PFSK-1 (cell line): ENCODE data around the gene PON1.

Source experiments
- FOXP2 ChIP-seq: optimal IDR thresholded peaks from 2 replicates; pipeline ENCODE3; 2011; ENCODE audit warnings: borderline replicate concordance, control low read depth, inconsistent platforms; ENCODE audit not compliant: insufficient read depth; ENCODE audit errors: extremely low read length, extremely low read depth
- POLR2AphosphoS5 ChIP-seq: IDR thresholded peaks from 2 replicates; pipeline ENCODE4 v1.6.1; 2012; ENCODE audit warnings: low read depth, mild to moderate bottlenecking, control low read depth, low read length, moderate library complexity
- SIN3A ChIP-seq: IDR thresholded peaks from 2 replicates; pipeline ENCODE4 v1.6.1; 2012; ENCODE audit warnings: mild to moderate bottlenecking, low read length, moderate library complexity, borderline replicate concordance; ENCODE audit not compliant: insufficient read depth
- TAF1 ChIP-seq: IDR thresholded peaks from 2 replicates; pipeline ENCODE4 v1.6.1; 2012; ENCODE audit warnings: low read length, control low read depth, borderline replicate concordance; ENCODE audit not compliant: insufficient read depth
- TF ChIP-seq, protein P1 (sequence below), 2 experiments: IDR thresholded peaks; 2 replicates each; pipeline versions ENCODE4 v1.6.1 to v1.8.0; 2011 to 2012; ENCODE audit warnings: low read depth in 2 of 2, low read length in 2 of 2, control low read depth in 1 of 2, inconsistent platforms in 1 of 2, mild to moderate bottlenecking in 1 of 2, moderate library complexity in 1 of 2; ENCODE audit not compliant: insufficient read depth in 1 of 2

The PON1 gene

DNA sequence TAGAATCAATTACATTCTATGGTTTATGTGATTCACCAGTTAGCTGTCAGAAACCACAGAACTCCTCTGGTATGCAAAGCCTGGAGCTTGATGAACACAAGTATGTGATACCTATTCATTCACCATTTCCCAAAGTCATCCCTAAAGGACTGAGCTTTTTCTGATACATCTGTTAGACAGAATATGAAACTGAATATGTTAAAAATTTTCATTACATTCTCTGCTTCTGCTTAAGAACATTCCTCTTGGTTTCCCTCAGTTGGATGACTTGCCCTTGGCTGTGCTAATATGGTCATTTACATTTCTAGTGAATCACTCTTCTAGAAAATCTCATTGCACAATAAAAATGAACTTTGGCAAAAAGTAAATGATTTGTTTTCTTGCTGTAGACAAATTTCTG is 10.8 kb upstream of the PON1 start:
- TF ChIP-seq FOXP2: no peak
- TF ChIP-seq TAF1: no peak
- no peak for TF ChIP-seq POLR2AphosphoS5
- no peak for TF ChIP-seq SIN3A
- TF ChIP-seq, protein P1, sequence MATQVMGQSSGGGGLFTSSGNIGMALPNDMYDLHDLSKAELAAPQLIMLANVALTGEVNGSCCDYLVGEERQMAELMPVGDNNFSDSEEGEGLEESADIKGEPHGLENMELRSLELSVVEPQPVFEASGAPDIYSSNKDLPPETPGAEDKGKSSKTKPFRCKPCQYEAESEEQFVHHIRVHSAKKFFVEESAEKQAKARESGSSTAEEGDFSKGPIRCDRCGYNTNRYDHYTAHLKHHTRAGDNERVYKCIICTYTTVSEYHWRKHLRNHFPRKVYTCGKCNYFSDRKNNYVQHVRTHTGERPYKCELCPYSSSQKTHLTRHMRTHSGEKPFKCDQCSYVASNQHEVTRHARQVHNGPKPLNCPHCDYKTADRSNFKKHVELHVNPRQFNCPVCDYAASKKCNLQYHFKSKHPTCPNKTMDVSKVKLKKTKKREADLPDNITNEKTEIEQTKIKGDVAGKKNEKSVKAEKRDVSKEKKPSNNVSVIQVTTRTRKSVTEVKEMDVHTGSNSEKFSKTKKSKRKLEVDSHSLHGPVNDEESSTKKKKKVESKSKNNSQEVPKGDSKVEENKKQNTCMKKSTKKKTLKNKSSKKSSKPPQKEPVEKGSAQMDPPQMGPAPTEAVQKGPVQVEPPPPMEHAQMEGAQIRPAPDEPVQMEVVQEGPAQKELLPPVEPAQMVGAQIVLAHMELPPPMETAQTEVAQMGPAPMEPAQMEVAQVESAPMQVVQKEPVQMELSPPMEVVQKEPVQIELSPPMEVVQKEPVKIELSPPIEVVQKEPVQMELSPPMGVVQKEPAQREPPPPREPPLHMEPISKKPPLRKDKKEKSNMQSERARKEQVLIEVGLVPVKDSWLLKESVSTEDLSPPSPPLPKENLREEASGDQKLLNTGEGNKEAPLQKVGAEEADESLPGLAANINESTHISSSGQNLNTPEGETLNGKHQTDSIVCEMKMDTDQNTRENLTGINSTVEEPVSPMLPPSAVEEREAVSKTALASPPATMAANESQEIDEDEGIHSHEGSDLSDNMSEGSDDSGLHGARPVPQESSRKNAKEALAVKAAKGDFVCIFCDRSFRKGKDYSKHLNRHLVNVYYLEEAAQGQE (IDR thresholded peaks at IDR 0.05; ENCODE audit: insufficient read depth in 1 of 2, low read depth in 2 of 2, low read length in 2 of 2): no peak

DNA sequence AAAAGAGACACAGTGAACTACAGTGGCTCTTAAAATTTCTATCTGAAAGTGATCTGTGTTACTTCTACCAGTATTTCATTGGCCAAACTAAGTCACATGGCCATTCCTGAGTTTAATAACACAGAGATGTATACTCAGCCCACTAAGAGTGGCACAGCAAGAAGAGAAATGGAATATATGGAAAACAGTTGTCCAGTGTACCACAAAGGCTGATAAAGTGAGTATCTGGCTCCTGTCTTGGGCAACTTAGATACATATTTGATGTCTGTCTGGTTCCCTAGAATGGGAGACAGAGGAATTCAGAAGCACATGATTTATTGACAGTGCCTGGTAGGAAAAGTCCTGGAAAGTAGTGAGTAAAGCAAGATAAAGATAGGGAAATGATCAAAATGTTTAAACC is 10.1 kb upstream of the PON1 start:
- no peak for TF ChIP-seq FOXP2
- TF ChIP-seq, protein P1 (IDR thresholded peaks at IDR 0.05; ENCODE audit: insufficient read depth in 1 of 2, low read depth in 2 of 2, low read length in 2 of 2): no peak
- TF ChIP-seq POLR2AphosphoS5: no peak
- TF ChIP-seq TAF1: no peak
- TF ChIP-seq SIN3A: no peak

DNA sequence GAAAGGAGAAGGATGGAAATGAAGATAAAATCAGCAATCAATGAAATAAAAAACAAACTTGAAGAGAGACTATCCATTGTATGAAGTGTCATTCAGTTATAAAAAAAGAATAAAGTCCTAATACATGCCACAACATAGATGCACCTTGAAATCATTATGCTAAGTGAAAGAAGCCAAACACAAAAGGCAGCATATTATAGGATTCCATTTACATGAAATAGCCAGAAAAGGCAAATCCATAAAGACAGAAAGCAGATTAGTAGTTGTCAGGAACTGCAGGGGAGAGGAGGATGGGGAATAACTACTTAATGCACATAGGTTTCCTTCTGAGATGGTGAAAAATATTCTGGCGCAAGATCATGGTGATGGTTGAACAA is 6.6 kb upstream of the PON1 start:
- no peak for TF ChIP-seq SIN3A
- TF ChIP-seq, protein P1 (IDR thresholded peaks at IDR 0.05; ENCODE audit: insufficient read depth in 1 of 2, low read depth in 2 of 2, low read length in 2 of 2): no peak
- TF ChIP-seq POLR2AphosphoS5: no peak

DNA sequence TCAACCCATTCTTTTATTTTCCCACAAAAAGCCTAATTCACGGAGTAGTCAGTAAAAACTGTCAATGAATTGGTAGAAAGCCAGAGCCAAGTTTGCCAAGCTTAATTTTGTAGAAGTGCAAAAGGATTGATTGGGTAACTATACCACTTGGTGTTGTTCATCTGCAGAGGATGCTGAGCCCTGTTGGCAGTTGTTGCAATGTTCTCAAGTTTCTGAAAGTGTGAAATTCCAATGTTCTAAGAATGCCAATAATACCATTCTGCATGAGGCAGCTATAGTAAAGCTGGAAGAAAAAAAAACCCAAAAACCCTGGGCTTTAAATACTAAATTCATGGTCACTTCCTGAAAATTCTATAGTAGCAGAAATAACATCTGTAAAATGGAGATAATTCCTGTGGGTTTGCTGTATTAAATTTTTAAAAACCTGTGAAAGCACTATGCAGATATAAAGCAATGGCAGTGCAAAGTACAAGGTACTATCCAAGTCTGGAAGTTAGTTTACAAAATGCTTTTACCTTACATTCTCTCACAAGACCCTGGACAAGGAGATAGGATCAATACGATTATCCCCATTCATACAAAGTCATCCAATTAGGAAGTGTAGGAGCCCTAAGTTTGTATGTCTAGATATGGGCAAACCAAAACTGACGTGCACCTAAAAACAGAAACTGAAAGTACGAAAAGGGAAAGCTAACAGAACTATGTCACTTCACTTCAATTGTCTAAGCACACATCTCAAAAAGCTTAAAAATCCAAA is 6.0 kb upstream of the PON1 start:
- TF ChIP-seq SIN3A (no peak), TAF1 (no peak)
- TF ChIP-seq, protein P1 (IDR thresholded peaks at IDR 0.05; ENCODE audit: insufficient read depth in 1 of 2, low read depth in 2 of 2, low read length in 2 of 2): no peak

DNA sequence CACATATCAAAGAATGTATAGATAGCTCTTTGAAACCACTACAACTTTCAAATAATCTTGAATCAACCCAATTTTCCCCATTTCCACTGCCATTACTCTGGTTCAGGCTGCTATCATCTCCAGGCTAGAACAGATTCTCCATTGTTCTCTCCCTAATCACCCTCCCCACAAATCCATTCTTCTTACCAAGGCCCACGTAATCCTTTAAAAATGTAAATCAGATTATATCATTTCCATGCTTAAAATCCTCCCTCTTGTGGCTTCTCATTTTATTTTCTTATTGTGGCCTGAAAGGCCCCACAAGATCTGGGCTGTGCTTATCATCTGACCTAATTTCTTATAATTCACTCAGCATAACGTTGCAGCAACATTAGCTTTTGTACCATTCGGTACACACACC is 3.0 kb upstream of the PON1 start:
- TF ChIP-seq TAF1 (no peak), POLR2AphosphoS5 (no peak), SIN3A (no peak), FOXP2 (no peak)
- TF ChIP-seq, protein P1 (IDR thresholded peaks at IDR 0.05; ENCODE audit: insufficient read depth in 1 of 2, low read depth in 2 of 2, low read length in 2 of 2): no peak
